LNCAP (cell line): ENCODE data around the gene LRP3.
A peak's percentile ranks its signal among the peaks of the same experiment; 100 is the strongest.

Experiments used
- CTCF ChIP-seq: fragments of 450-650 bp; IDR thresholded peaks from 2 replicates; pipeline ENCODE4 v1.5.1; 2017; ENCODE audit warnings: mild to moderate bottlenecking

The LRP3 gene

GRCh38 chr19:33212436-33213172 is 18.5 kb downstream of the LRP3 start:
- no peak for TF ChIP-seq CTCF

- 0 out of 2 replicates have a peak, but pooled peaks have one; percentile 26 for TF ChIP-seq CTCF
These were observed 20.5 kb downstream of the LRP3 start for GRCh38 chr19:33214596-33214995.

GRCh38 chr19:33215438-33216197 is 21.5 kb downstream of the LRP3 start:
- TF ChIP-seq CTCF = no peak

- no peak for TF ChIP-seq CTCF
These were observed 22.2 kb downstream of the LRP3 start for GRCh38 chr19:33216198-33216830.

- TF ChIP-seq CTCF = no peak
These were observed 23.8 kb downstream of the LRP3 start for GRCh38 chr19:33217881-33218280.

- no peak; the same call in 1 of the 2 replicates for TF ChIP-seq CTCF
These were observed 25.2 kb downstream of the LRP3 start for GRCh38 chr19:33219261-33219815.

GRCh38 chr19:33220115-33220514 is 26.0 kb downstream of the LRP3 start:
- TF ChIP-seq CTCF = no peak
